ENCODE results near the gene ZCCHC2.

DNA sequence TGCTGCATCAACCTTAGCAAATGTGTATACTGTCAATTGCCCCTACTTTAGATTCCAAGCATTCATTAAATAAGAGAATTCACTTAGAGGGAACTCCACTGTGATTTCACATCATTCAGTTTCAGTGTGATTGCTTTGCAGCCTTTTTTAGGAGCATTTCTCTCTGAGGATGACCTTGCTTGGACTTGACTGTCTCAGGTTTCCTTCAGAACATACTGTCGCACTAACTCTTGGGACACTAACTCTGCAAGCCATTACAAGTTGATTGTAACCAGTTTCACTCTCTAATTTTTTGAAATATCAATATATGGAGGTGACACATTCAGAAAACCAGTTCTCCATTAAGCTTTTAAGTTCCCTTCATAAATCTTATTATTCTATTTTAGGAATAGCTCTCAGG is 6.6 kb upstream of the ZCCHC2 start:
- TF ChIP-seq GATA2 (IDR thresholded peaks at IDR 0.05; ENCODE audit: low read depth, low read length) (no peak), GATA3 (IDR thresholded peaks at IDR 0.05; ENCODE audit: low read depth, low read length) (no peak)
